ENCODE data around the gene FAM151B.
"Not testable (repeated sequence)": the region's sequence is repeated elsewhere in the genome, so short reads cannot be mapped to it uniquely, and the experiment has no call there.

Gene FAM151B, protein sequence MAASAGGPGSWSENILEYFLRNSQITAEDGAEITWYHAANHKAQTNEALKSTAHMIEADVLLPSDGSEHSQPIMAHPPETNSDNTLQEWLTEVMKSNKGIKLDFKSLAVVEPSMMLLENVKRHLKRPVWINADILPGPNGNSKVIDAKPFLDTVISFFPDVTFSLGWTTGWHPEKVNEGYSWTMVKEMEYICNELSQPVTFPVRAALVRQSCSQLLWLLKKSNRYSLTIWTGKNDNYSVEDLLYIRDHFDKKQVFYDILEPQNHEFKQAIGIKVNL

DNA sequence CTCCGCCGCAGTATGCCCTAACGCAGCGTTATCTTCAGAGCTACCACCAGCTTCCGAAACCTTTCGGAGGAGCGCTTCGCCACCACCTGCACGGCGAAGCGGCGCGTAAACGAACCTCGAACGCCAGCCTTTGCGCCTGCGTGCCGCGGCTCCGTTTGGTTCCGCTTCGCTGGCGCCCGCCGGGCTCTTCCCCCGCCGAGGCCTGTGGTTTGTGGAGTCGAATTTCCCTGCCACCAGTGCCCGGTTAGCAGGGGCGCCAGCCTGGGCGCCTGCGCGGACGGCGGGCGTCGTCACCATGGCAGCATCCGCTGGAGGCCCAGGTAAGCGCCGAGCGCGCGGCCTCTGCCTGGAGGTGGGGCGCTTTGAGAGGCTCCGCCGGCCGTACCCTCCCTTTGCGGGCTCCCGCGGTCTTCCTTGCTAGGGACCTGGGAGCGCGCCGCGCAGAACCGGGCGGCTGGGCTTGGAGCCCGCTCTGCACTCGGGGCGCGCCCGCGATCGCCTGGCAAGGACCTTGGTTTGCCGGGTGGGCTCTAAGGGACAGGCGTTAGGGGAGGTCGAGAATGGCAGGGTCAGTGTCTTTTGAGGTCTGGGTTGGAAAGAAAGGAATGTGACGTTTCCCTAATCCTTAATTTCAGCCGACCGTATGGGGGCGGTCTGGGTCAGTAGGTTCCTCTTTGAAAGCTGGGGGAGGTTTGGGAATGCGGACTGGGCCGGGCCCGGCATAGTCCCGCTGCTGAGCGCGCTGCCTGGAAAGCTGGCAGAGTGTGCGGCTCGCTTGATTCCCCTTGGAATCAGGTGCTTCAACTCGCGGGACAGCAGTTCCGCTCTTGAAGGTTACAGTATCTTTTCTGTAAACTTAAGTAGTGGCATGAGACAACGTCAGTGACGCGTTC lies at the start of gene FAM151B:
Gene FAM151B (plus strand): TSS at position 272 of the 893 bp plus-strand sequence. CDS start 24 bp downstream, at position 296.
- ATAC-seq: peak; percentile 80 to 82

DNA sequence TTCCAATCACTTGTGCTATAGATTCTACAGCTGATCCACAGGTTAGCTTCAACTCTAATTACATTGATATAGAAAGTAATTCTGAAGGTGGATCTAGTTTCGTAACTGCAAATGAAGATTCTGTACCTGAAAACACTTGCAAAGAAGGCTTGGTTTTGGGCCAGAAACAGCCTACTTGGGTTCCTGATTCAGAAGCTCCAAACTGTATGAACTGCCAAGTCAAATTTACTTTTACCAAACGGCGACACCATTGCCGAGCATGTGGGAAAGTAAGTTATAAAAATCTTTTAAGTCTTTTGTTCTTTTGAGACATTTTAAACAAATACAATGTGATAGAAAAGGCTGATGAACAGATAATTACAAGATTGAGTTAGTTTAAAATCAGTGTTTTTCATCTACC lies 49.2 kb upstream of the FAM151B start:
- no peak for ATAC-seq

DNA sequence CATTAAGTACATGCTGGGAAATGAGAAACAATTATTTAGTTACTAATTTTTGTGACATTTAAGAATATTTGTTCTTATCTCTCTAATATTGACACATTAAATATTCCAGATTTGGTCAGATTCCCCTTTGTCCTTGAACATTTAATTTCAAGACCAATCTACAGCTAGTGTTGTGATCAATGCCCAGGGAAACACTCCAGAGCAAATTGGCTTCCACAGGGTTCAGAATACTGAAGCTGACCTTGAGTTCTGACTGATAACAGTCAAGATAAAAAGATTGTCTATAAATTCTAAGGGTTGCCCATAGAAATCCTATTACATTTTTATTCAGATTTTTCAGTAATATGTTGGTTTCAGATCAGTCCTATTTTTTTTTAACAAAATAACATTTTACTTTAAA lies 48.7 kb upstream of the FAM151B start:
- no peak for ATAC-seq

DNA sequence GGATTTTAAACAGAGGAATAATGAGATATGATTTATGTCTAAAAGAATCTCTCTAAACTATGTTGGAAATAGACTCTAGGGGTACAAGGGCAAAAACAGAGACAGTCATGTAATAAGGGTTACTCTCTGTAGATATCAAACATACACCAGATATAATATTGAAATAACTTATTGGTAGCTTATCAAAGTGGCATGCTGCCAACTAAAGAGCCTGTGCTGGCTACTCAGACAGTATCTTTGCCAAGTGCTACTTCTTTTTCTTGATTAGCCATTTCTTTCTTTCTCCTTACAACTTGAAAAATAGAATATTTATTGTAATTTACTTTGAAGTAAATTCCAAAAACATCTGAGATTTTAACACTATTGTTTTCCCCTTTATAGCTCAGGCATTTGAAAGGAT lies 45.2 kb upstream of the FAM151B start:
- no peak for ATAC-seq

DNA sequence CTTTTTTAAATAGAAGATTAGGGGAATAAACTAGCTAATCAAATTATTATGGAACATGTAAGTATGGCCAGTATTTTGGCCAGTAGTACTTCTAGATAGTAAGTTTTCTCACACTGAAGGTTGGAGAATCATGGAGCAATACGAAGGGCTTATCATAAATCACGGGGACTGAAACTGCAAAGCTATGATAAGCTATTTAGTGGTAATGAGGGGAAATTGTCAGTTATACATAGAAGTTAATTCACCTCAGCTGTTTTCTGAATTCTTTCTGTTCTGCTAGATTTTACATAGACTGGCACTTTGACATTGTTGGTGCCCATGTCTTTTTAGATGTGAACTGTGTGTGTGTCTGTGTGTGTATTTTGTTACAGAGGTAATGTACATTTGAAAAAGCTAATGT lies 34.5 kb upstream of the FAM151B start:
- no peak for ATAC-seq

DNA sequence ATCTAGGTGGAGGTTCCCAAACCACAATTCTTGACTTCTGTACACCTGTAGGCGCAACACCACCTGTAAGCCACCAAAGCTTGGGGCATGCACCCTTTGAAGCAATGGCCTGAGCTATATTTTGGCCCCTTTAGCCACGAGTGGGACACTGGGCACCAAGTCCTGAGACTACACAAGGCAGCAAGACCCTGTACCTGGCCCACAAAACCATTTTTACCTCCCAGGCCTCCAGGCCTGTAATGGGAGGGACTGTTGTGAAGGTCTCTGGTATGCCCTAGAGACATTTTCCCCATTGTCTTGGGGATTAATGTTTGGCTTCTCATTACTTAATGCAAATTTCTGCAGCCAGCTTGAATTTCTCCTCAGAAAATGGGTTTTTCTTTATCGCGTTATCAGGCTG lies 24.6 kb upstream of the FAM151B start:
- no peak for ATAC-seq

DNA sequence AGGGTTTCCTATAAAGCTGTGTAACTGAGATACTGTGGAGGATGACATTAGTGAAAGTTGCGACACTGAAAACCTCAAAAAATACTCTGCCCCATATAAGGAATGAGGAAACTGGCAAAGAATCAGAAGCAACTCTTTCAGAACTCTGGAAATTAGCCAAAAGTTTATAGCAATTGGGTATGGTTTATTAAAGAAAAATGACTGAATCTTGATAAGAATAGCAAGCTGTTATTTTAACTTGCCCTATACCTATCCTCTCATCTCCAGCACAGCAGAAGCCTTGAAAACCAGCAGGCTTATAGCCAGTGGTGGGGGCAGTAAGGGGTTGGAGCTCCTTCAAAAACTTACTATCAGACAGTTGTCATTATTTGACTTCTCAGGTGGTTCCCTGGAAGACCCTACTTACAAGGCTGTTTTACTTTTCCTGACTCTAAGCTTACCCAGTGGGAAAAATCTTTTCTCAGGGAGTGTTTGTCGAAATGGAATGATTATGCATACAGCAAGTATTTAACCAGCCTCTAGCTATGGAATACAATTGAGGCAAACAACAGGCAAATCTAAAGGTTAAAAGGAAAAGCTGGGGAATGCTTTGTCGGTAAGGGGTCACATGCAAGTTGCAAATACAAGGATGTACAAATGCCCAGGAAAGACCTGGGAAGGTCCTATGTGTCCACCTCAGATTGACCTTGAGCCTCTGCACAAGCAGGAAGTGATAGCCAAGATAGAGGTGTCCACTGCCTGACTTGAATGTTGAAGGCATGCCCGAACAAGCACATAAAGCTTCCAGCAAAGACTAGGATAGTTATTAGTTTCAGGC lies 21.0 kb upstream of the FAM151B start:
- ATAC-seq: no peak

DNA sequence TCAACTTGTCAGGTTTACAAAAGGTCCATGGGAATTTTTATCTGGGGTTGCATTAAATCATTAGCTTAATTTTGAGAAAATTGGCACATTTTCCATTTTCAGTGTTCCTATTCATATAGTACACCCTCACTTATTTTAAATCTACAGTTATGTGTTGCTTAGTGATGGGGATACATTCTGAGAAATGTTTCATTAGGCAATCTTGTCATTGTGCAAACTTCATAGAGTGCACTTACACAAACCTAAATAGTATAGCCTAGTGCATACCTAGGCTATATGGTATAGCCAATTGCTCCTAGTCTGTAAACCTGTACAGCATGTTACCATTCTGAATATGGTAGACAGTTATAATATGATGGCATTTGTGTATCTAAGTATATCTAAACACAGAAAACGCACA lies 19.8 kb upstream of the FAM151B start:
- no peak for ATAC-seq

DNA sequence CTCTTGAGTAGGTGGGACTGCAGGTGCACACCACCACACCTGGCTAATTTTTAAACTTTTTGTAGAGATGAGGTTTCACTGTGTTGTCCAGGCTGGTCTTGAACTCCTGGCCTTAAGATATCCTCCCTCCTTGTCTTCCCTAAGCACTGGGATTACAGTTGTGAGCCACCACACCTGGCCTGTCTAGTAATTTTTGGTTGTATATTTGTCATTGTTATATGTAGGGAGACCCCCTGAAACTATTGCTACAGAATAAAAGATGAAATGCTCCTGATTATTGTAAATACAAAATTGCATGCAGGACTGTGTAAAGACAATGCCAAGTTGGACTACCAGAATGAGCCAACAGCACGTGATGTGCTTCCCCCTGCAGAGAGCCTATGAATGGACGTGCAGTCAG lies 17.3 kb upstream of the FAM151B start:
- not testable (repeated sequence) for ATAC-seq

DNA sequence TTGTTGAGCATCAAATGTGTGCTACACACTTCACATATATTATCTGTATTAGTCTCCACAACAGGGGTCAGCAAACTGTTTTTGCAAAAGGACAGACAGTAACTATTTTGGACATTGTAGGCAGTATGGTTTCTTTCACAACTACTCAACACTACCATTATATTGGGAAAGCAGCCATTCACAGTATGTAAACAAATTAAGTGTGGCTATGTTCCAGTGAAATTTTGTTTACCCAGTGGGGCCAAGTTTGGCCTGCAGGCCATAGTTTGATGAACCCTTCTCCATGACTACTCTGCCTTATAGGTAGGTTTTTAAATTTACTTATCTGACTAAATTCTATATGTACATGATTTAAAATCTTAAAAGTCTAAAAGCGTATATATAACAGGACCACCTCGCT lies 13.0 kb upstream of the FAM151B start:
- no peak for ATAC-seq

DNA sequence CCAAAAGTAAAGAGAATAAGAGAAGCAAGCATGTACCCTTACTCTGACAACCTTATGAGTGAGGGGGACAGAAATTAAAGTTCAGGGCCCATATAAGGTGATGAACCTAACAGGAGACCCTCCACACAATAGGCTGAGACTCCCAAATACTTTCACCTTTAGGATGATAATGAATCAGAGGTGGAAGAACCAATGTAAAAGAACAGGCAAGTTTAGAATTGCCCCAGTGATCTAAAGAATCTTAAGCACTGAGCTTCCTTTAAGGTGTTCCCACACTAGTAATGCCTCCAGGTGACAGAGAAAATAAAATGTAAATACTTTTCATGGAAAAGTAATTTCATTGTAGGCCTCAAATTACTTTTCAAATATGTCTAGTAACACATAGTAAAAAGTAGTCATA lies 8.2 kb upstream of the FAM151B start:
- no peak for ATAC-seq

DNA sequence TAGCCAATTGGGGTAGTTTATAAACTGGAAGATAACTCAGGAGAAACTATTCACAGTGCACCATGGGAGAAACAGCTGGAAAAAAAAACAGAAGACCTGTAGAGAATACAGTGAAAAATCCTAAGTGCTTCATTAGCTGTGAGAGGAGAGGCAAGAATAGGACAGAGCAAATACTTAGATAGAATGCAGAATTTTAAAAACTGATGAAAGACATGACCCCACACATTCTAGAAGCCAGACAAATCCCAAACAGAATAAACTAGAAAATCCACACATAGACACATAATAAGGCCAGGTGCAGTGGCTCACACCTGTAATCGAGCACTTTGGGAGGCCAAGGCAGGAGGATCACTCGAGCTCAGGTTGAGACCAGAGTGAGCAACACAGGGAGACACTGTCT lies 7.5 kb upstream of the FAM151B start:
- no peak for ATAC-seq

DNA sequence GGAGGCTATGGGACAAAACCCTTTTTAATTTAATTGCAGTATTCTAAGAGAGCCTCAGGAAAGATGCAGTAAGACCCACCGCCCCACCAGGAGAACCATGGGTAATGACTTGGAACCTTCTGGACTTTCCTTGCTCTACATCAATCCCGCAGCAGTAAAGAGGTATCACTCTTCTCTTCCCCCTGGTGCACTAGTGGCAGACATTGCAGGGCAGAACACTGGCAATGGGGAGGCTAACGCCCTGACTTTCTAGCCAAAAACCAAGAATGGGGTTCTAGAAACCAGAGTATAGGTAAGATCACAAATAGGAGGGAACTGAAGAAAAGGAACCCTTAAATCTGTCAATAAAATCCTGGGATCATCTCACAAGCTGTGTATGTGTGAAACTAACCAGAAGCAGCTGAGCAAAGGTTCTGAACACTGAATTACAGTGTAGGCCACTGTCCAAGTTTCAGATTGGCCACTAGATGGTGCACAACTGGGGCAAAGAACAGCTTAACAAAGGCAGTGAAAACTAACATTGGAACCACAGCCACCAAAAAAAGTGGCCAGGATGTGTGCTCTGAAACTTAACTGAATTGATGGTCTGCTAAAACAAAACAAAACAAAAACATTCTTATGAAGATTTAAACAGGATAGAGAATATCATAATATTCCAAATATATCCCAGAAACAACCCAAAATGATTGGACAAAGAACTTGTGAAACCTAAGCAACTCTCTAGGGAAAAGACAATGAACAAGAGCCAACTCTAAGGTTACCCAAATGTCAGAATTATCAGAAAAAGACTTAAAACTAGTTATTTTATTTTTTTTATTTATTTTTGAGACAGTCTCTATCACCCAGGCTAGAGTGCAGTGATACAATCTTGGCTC lies 6.6 kb upstream of the FAM151B start:
- no peak for ATAC-seq

DNA sequence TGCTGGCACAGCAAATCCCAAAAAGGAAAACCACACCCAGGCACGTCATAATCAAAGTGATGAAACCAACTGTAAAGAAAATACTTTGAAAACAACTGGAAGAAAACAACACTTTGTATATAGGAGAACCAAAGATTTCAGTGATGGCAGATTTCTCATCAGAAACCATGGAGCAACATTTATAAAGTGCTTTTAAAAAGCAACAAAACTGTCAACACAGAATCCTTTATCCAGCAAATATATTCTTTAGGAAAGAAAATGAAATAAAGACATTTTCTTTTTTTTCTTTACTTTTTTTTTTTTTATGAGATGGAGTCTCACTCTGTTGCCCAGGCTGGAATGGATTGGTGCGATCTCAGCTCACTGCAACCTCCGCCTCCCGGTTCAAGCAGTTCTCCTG lies 5.3 kb upstream of the FAM151B start:
- ATAC-seq: no peak

DNA sequence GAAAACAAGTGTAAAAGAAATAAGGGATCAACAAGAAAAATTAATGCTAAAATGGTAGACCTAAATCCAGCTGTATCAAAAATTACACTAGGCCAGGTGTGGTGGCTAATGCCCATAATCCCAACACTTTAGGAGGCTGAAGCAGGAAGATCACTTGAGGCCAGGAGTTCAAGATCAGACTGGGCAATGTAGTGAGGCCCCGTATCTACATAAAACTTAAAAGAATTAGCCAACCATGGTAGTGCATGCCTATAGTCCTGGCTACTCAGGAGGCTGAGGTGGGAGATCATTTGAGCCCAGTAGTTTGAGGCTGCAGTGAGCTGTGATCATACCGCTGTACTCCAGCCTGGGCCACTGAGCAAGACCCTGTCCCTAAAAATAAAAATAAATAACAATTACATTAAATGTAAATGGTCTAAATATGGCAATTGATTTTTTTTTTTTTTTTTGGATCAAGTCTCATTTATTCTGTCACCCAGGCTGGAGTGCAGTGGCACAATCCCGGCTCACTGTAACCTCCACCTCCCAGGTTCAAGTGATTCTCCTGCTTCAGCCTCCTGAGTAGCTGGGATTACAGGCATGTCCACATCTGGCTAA lies 4.2 kb upstream of the FAM151B start:
- no peak for ATAC-seq

DNA sequence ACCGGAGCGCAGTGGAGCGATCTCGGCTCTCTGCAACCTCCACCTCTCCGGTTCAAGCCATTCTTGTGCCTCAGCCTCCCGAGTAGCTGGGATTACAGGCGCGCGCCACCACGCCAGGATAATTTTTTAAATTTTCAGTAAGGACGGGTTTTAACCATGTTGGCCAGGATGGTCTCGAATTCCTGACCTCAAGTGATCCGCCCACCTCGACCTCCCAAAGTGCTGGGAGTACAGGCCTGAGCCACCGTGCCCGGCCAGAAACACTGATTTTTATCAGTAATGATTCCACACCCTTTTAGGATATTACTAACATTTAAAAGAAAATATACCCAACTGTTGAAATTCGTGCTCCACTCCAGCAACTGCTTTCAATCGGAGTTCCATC lies 464 bp upstream of the FAM151B start:
- ATAC-seq: no peak

DNA sequence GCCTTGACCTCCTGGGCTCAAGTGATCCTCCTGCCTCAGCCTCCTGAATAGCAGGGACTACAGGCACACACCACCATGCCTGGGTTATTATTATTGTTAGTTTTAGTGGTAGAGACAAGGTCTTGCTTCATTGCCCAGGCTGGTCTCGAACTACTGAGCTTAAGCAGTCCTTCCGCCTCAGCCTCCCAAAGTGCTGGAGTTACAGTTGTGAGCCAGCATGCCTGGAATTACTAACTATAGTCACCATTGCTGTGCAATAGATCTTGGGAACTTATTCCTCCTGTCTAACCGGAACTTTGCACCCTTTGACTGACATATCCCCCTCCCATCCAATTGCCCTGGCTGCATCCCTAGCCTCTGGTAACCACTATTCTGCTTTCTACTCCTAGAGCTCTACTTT lies 3.4 kb downstream of the FAM151B start:
- ATAC-seq: no peak

DNA sequence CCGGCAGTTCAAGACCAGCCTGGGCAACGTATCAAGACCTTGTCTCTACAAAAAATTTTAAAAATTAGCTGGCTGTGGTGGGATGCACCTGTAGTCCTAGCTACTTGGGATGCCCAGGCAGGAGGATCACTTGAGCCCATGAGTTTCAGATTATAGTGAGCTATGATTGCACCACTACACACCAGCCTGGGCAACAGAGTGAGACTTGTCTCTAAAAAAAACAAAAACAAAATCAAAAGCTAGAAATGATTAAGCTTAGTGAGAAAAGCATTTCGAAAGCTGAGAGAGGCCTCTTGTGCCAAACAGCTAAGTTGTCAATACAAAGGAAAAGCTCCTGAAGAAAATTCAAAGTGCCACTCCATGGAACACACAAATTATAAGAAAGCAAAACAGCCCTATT lies 4.8 kb downstream of the FAM151B start:
- ATAC-seq: no peak

DNA sequence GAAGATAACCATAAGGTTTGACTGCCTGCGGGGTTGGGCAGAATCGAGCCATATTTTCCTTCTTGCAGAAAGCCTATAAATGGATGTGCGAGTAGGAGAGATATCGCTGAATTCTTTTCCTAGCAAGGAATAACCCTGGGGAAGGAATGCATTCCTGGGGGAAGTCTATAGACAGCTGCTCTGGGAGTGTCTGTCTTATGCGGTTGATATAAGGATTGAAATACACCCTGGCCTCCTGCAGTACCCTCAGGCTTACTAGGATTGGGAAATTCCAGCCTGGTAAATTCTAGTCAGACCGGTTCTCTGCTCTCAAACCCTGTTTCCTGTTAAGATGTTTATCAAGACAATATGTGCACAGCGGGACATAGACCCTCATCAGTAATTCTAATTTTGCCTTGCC lies 5.5 kb downstream of the FAM151B start:
- not testable (repeated sequence) for ATAC-seq

DNA sequence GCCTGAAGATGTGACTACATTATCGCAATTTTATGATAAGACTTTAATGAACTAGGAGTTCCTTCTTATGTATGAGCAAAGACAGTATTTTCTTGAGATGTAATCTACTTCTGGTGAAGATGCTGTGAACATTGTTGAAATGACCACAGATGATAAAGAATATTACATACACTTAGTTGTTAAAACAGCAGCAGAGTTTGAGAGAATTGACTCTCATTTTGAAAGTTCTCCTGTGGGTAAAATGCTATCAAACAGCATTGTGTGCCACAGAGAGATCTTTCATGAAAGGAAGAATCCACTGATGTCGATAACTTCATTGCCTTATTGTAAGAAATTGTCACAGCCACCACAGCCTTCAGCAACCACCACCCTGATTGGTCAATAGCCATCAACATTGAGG lies 8.0 kb downstream of the FAM151B start:
- ATAC-seq: no peak

DNA sequence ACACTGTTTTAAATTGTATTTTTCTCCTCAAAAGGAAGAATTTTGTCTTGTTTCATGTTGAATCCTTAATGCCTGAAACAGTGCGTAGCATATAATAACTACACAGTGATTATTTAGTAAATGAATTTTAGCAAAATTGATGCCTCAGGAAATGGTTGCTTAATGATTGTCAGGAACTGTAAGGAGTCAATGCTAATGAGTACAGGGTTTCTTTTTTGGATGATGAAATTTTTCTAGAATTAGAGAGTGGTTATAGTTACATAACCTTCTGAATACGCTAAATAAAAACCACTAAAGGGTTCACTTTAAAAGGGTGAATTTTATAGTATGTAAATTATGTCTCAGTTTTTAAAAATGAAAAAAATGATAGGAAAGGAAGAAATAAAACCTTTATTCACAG lies 14.9 kb downstream of the FAM151B start:
- no peak for ATAC-seq

DNA sequence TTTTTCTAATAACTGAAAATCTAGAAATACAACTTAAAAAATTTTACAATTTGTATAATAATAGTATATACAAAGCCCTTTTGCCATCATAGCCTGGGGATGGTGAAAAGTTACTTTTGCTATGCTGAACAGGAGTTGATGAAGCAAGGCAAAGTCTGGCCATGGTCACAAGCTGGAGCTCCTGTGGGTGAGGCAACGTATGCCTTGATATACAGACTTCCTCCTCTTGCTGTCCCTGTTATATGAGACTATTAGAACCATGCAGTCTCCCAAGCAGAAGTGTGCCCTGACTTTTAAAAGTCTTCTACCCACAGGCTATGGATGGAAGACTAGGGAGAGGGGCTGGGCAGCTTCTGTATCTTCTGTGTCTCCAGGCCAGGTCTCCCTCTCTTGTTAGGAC lies 15.7 kb downstream of the FAM151B start:
- ATAC-seq: no peak

Measured in activated CD4-positive, CD25-positive, alpha-beta regulatory T cell treated with anti-CD3 and anti-CD28 coated beads, Interleukin-2, amount 50 U/mL, for 24 hours (primary cell).